ENCODE data around the gene PCNT. TPM values are rescaled to one million over a fixed set of nuclear protein-coding genes. Genes with fewer than 3 reads are reported as not detected.
A peak's percentile ranks its signal among the peaks of the same experiment; 100 is the strongest.

The PCNT gene
- total and polyA plus RNA-seq, 9 of the 15 experiments (the other 6 are each of a cell fraction or from before 2014, with no cell fraction given), result 9.1 to 53.5 (median 31.3) TPM

- TF ChIP-seq ZNF79 (CRISPR knock-in tag; IDR thresholded peaks at IDR 0.05; ENCODE audit: low read depth), result 0 out of 2 replicates have a peak, but pooled peaks have one; percentile 13
- no peak for TF ChIP-seq CHAMP1 (IDR thresholded peaks at IDR 0.05)
- TF ChIP-seq SIN3B (IDR thresholded peaks at IDR 0.05; ENCODE audit: low read depth), result peak; percentile 88
- peak in 1 of 2 experiments; percentile 74; a peak in 1 of 4 replicates for TF ChIP-seq NONO (IDR thresholded peaks at IDR 0.05; ENCODE audit: low read depth in 2 of 2, low read length in 1 of 2)
- TF ChIP-seq ATF1 (CRISPR knock-in tag; IDR thresholded peaks at IDR 0.05), result peak; percentile 17; the same call in 1 of the 2 replicates
- TF ChIP-seq ATF1 (tag; IDR thresholded peaks at IDR 0.05), result peak; percentile 89
- TF ChIP-seq PHF21A (IDR thresholded peaks at IDR 0.05; ENCODE audit: borderline replicate concordance, low read depth), result 0 out of 2 replicates have a peak, but pooled peaks have one; percentile 28
- peak; percentile 48 for TF ChIP-seq NCOR1 (IDR thresholded peaks at IDR 0.05)
- TF ChIP-seq ZFPM2 (CRISPR knock-in tag; IDR thresholded peaks at IDR 0.05), result peak; percentile 72; the same call in 1 of the 2 replicates
- TF ChIP-seq SMAD4 (CRISPR knock-in tag; conservative IDR thresholded peaks at IDR 0.05), result peak; percentile 83
- TF ChIP-seq MLLT1 (IDR thresholded peaks at IDR 0.05), result peak; percentile 34 to 69; a peak in 2 of 4 replicates
- no peak for TF ChIP-seq SMC3 (conservative IDR thresholded peaks at IDR 0.05; ENCODE audit: insufficient read depth, low read depth, low read length)
- TF ChIP-seq FOSL1 (tag; conservative IDR thresholded peaks at IDR 0.05), result peak; percentile 38; the same call in 1 of the 2 replicates
- 0 out of 2 replicates have a peak, but pooled peaks have one; percentile 2 for TF ChIP-seq ZSCAN29 (IDR thresholded peaks at IDR 0.05)
- no peak for TF ChIP-seq ZNF764 (CRISPR knock-in tag; IDR thresholded peaks at IDR 0.05; ENCODE audit: low read depth)
- TF ChIP-seq NR2C2 (CRISPR knock-in tag; IDR thresholded peaks at IDR 0.05), result peak; percentile 51; the same call in 1 of the 2 replicates
- TF ChIP-seq NR2C2 (tag; IDR thresholded peaks at IDR 0.05), result no peak
- TF ChIP-seq HNRNPLL (IDR thresholded peaks at IDR 0.05; ENCODE audit: low read depth, low read length, poor library complexity, severe bottlenecking), result peak; percentile 87
- TF ChIP-seq RFX7 (CRISPR knock-in tag; IDR thresholded peaks at IDR 0.05), result no peak
- no peak for TF ChIP-seq ZNF263 (CRISPR knock-in tag; IDR thresholded peaks at IDR 0.05; ENCODE audit: borderline replicate concordance)
- no peak for TF ChIP-seq CREB5 (CRISPR knock-in tag; IDR thresholded peaks at IDR 0.05)
- peak; percentile 29; the same call in 1 of the 2 replicates for TF ChIP-seq ZBTB12 (CRISPR knock-in tag; IDR thresholded peaks at IDR 0.05)
- 0 out of 2 replicates have a peak, but pooled peaks have one; percentile 31 for TF ChIP-seq GTF2A2 (tag; IDR thresholded peaks at IDR 0.05)
Measured at GRCh38 chr21:46323710-46324389, at the start of gene PCNT, which contains the start of gene C21orf58 (continued).
